ENCODE data around the gene SLC2A4RG.

The SLC2A4RG gene

DNA sequence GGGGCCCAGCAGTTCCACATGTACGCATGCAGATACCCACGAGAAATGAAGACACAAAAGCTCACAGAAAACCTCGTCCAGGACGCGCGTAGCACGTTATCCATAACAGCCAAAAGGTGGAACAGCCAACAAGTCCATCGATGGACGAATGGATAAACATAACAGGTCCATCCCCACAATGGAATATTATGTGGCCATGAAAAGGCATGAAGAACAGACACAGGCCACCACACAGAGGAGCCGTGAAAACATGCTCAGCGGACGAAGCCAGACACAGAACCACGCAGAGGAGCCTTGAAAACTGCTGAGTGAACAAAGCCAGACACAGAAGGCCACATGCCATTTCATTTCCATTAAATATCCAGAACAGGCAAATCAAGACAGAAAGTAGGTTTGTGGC lies 38.0 kb downstream of the SLC2A4RG start:
- H3K4me1 ChIP-seq, result no peaks in the 10 kb centered on the region
- TF ChIP-seq, protein P1, sequence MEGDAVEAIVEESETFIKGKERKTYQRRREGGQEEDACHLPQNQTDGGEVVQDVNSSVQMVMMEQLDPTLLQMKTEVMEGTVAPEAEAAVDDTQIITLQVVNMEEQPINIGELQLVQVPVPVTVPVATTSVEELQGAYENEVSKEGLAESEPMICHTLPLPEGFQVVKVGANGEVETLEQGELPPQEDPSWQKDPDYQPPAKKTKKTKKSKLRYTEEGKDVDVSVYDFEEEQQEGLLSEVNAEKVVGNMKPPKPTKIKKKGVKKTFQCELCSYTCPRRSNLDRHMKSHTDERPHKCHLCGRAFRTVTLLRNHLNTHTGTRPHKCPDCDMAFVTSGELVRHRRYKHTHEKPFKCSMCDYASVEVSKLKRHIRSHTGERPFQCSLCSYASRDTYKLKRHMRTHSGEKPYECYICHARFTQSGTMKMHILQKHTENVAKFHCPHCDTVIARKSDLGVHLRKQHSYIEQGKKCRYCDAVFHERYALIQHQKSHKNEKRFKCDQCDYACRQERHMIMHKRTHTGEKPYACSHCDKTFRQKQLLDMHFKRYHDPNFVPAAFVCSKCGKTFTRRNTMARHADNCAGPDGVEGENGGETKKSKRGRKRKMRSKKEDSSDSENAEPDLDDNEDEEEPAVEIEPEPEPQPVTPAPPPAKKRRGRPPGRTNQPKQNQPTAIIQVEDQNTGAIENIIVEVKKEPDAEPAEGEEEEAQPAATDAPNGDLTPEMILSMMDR (IDR thresholded peaks at IDR 0.05; ENCODE audit: low read depth, low read length), result no peak
- DNase-seq, result no peak

DNA sequence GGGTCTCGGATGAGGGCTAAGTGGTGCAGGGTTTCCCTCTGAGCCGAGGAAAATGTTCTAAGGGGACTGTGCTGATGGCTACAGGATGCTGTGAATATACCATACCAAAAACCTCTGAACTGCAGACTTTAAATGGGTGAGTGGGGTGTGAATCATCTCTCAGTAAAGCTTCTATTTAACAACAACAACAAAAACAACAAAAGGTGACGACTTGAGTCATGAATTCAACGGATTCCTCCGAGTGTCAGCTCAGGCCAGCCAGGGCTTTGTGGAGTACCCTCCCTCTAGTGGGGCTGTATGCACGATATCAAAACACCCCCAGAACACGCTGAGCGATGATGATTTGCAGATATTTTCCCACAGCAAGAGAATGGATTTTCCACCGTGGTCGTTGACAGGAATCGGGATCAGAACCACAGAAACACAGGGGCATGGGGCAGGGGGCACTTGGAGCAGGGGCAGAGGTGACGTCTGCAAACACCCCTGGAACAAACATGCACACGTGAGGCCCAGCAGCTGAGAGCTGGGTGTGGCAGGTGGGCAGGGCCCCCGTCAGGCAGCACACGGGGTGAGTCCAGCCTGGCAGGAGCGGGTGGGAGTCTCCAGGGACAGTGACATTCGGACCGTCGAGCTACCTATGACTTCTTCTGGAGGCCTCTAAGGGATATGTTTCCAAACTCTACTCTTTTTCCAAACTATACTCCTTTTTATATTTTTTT lies 38.6 kb downstream of the SLC2A4RG start:
- Histone ChIP-seq H3K9me3 (peaks cover 4% of the 10 kb centered on the region; the same call in 1 of the 2 replicates), H3K36me3 (no peaks in the 10 kb centered on the region), H3K4me3 (ENCODE audit: low read depth, low read length) (no peak overlapping the region), H3K27me3 (no peaks in the 10 kb centered on the region), H3K4me1 (no peaks in the 10 kb centered on the region)
- TF ChIP-seq, protein P1 (IDR thresholded peaks at IDR 0.05; ENCODE audit: low read depth, low read length), result no peak
- DNase-seq, result no peak

More for the DNA sequence above, 38.0 kb downstream of the SLC2A4RG start:
- peaks cover 4% of the 10 kb centered on the region; the same call in 1 of the 2 replicates for H3K9me3 ChIP-seq
- no peak overlapping the region for H3K4me3 ChIP-seq (ENCODE audit: low read depth, low read length)
- no peaks in the 10 kb centered on the region for H3K27me3 ChIP-seq
- H3K36me3 ChIP-seq, result no peaks in the 10 kb centered on the region

DNA sequence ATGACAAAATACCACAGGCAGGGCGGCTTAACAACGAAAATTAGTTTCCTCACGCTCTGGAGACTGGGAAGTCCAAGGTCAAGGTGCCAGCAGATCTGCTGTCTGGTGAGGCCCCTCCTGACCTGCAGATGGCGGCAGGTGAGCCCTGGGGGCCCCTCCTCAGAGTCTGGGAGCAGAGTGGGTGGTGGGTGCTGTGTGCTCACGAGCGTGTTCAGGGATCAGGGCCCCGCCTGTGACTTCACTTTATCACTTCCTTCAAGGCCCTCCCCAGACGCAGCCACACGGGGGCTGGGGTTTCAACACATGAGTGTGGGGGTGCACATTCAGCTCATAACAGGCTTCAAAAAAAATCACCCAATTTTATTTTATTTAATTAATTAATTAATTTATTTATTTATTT lies 39.3 kb downstream of the SLC2A4RG start:
- TF ChIP-seq, protein P1 (IDR thresholded peaks at IDR 0.05; ENCODE audit: low read depth, low read length), result no peak
- Histone ChIP-seq H3K27me3 (no peaks in the 10 kb centered on the region), H3K4me3 (ENCODE audit: low read depth, low read length) (no peak overlapping the region), H3K36me3 (no peaks in the 10 kb centered on the region), H3K4me1 (no peaks in the 10 kb centered on the region), H3K9me3 (peaks cover 4% of the 10 kb centered on the region; the same call in 1 of the 2 replicates)
- DNase-seq, result no peak

DNA sequence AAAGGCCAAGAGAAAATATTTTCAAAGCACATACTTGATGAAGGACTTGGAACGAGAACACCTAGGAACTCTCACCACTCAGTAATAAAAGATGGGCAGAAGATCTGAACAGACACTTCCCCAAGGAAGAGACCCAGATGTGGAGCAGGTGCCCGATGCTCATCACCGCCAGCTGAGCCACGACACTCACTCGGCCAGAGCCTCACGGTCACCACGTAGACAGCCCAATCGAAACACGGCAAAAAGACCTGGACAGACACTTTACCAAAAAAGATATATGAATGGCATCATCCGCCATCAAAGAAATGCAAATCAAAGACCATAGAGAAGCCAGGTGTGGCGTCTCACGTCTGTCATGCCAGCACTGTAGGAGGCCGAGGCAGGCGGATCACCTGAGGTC lies 41.6 kb downstream of the SLC2A4RG start:
- no peak for DNase-seq
- H3K4me1 ChIP-seq, result no peaks in the 10 kb centered on the region

DNA sequence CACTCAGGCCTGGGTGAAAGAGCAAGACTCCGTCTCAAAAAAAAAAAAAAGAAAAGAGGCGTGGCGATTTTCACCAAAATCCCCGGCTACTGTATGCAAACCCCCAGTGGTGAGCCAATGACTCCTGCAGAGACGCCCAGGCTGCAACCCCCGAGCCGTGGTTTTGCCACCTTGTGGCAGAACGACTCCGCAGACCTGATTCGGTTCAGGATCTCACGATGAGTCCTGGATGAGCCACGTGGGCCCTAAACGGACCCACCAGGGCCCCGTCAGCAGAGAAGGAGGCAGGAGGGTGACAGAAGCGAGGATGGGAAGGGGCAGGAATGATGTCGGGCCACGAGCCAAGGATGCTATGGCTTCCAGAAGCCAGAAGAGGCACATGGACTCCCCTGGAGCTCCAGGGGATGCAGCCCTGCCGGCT lies 42.5 kb downstream of the SLC2A4RG start:
- TF ChIP-seq, protein P1 (IDR thresholded peaks at IDR 0.05; ENCODE audit: low read depth, low read length), result no peak
- no peaks in the 10 kb centered on the region for H3K4me1 ChIP-seq
- no peaks in the 10 kb centered on the region for H3K36me3 ChIP-seq
- H3K27me3 ChIP-seq, result no peaks in the 10 kb centered on the region
- H3K9me3 ChIP-seq, result peaks cover 4% of the 10 kb centered on the region; the same call in 1 of the 2 replicates
- DNase-seq, result no peak
- no peak overlapping the region for H3K4me3 ChIP-seq (ENCODE audit: low read depth, low read length)

More for the DNA sequence above, 41.6 kb downstream of the SLC2A4RG start:
- H3K9me3 ChIP-seq, result peaks cover 4% of the 10 kb centered on the region; the same call in 1 of the 2 replicates
- TF ChIP-seq, protein P1 (IDR thresholded peaks at IDR 0.05; ENCODE audit: low read depth, low read length), result no peak
- no peaks in the 10 kb centered on the region for H3K36me3 ChIP-seq
- no peak overlapping the region for H3K4me3 ChIP-seq (ENCODE audit: low read depth, low read length)
- H3K27me3 ChIP-seq, result no peaks in the 10 kb centered on the region

DNA sequence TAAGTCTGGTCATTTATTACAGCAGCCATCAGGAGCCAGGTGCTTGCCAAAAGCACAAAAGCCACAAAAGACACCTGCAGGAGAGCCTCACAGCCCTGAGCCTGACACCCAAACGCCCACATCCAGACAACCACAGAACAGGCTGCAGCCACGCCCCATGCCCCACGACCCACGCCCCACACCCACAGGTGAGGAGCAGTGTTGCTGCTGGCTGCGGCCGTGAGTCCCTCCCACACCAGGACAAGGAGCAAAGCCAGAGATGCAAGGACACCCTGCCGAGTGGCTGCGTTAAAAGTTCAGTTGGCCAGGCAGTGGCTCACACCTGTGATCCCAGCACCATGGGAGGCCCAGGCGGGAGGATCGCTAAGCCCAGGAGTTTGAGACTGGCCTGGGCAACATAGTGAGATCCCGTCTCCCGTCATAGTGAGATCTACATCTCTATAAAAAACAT lies 43.0 kb downstream of the SLC2A4RG start:
- TF ChIP-seq, protein P1 (IDR thresholded peaks at IDR 0.05; ENCODE audit: low read depth, low read length), result no peak
- no peaks in the 10 kb centered on the region for H3K27me3 ChIP-seq
- no peak overlapping the region for H3K4me3 ChIP-seq (ENCODE audit: low read depth, low read length)
- no peaks in the 10 kb centered on the region for H3K36me3 ChIP-seq
- DNase-seq, result no peak
- H3K4me1 ChIP-seq, result no peaks in the 10 kb centered on the region
- H3K9me3 ChIP-seq, result peaks cover 2% of the 10 kb centered on the region; the same call in 1 of the 2 replicates

All from BE2C (cell line).